HG03378 (cell line): ENCODE measurements around the gene GLDC.
"Not testable (repeated sequence)": the region's sequence is repeated elsewhere in the genome, so short reads cannot be mapped to it uniquely, and the experiment has no call there.

ENCODE experiments used
- ATAC-seq: cut with Tn5 transposase; IDR thresholded peaks from one replicate; pipeline ENCODE4 v1.9.1; 2021; ENCODE audit warnings: mild to moderate bottlenecking, moderate library complexity; ENCODE audit not compliant: unreplicated experiment

GLDC gene

GRCh38 chr9:6625363-6625762 is 20.2 kb downstream of the GLDC start:
- ATAC-seq: no peak

GRCh38 chr9:6622784-6623183 is 22.7 kb downstream of the GLDC start:
- not testable (repeated sequence) for ATAC-seq

- no peak for ATAC-seq
Observed at GRCh38 chr9:6620796-6621195, 24.7 kb downstream of the GLDC start.

- no peak for ATAC-seq
Observed at GRCh38 chr9:6620353-6620752, 25.2 kb downstream of the GLDC start.

GRCh38 chr9:6619909-6620308 is 25.6 kb downstream of the GLDC start:
- ATAC-seq: no peak

GRCh38 chr9:6616951-6617602 is 28.5 kb downstream of the GLDC start:
- no peak for ATAC-seq

- no peak for ATAC-seq
Observed at GRCh38 chr9:6614489-6614888, 31.0 kb downstream of the GLDC start.

GRCh38 chr9:6611865-6612264 is 33.7 kb downstream of the GLDC start:
- no peak for ATAC-seq

GRCh38 chr9:6610073-6610472 is 35.5 kb downstream of the GLDC start:
- ATAC-seq: no peak

- no peak for ATAC-seq
Observed at GRCh38 chr9:6609497-6610016, 36.0 kb downstream of the GLDC start.

GRCh38 chr9:6605202-6605601 is 40.3 kb downstream of the GLDC start:
- ATAC-seq: peak; percentile 73

GRCh38 chr9:6600426-6600825 is 45.1 kb downstream of the GLDC start:
- no peak for ATAC-seq

- ATAC-seq: no peak
Observed at GRCh38 chr9:6600006-6600405, 45.5 kb downstream of the GLDC start.

- ATAC-seq: peak; percentile 98
Observed at GRCh38 chr9:6598249-6598725, 47.2 kb downstream of the GLDC start.

GRCh38 chr9:6592791-6593190 is 52.7 kb downstream of the GLDC start:
- no peak for ATAC-seq

- ATAC-seq: no peak
Observed at GRCh38 chr9:6592231-6592630, 53.3 kb downstream of the GLDC start.

GRCh38 chr9:6590772-6591384 is 54.7 kb downstream of the GLDC start:
- no peak for ATAC-seq

GRCh38 chr9:6590334-6590733 is 55.2 kb downstream of the GLDC start:
- no peak for ATAC-seq

GRCh38 chr9:6584881-6585597 is 60.5 kb downstream of the GLDC start:
- peak; percentile 56 for ATAC-seq

GRCh38 chr9:6581253-6581652 is 64.3 kb downstream of the GLDC start:
- no peak for ATAC-seq

- no peak for ATAC-seq
Observed at GRCh38 chr9:6579613-6580012, 65.9 kb downstream of the GLDC start.

GRCh38 chr9:6576987-6577386 is 68.5 kb downstream of the GLDC start:
- ATAC-seq: no peak
